ENCODE measurements around the gene TENT5C. TPM values are rescaled to one million over a fixed set of nuclear protein-coding genes. Genes with fewer than 3 reads are reported as not detected.

Gene TENT5C
- polyA plus RNA-seq, 5 donors = 11.7 to 23.0 (median 15.7) TPM

DNA sequence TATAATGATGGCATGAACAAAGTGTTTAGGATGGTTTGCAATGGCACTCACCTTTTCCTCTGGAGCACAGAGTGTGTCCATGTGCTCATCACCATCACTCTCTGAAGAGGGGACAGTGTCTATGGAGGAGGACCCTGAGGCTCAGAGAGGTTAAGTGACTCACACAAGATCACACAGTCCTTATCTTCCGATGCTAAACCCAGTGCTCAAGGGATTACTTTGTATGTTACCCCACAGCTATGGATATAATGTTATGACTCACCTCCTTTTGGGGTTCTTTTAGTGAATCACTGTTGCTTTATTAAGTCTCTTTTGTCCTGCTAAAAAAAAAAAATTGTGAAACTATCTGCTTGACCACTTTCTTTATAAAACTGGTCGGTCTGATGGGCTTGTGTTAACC lies 67.6 kb downstream of the TENT5C start:
- DNase-seq = no peak

DNA sequence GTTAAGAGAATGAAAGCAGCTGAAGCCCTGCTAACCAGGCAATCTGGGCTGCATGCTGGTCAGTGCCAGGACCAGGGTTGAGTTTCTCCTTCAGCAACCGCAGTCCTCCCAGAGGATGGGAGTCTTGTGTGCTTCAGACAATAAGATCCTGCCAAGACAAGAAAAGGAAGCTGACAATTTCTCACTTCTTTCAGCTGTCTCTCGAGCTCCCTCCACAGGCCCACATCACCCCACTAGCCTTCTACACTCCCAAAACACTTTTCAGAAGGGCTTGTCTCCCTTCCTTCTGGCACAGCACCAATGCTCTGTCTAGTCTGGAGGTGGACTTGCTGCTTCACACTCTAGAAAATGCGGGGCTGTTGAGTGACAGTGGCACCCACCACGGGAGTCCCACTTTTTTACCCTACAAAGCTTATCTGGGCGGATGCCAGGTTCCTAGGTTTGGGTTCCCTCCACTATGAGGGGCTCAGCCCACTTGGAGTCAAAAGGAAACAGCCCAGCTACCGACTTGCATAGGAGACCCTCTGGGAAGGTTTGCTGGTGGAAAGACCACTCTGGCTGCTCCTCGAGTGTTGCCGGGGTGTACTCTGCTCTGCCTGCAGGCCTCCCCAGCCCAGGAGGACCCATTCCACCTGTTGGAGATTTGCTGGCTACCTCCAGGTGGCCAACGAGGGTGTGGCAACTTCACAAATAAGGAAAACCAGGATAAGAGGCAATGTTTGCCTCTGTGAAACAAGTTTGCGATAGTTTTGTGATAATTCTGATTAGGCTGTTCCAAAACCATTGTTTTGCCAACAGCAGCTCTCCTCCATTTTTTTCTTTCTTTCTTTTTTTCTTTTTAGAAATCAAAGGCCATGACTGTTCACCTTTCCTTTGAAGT lies 68.9 kb downstream of the TENT5C start:
- DNase-seq = no peak

DNA sequence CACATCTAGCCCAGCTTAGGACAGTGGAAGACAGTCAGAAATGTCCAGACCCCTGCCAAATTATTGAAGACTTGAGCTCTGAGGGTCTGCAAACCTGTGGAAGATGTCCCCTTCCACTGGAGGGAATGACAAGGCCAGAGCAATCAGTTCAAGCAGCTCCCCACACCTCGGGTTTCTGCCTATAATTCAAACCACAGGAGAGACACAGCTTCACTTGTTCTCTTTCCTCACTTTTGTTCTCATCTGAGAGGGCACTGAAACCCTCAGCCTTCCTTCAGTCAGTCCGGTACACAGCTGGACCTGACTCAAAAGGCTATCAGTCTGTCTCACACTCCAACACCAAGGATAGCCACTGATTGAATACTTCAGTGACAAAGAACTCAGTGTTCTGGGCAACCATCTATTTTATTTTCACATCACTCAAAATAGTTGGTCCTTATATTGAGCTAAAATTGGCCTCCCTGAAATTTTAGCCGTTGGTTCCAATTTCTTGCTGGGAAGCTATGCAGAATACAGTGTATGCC lies 70.1 kb downstream of the TENT5C start:
- no peak for DNase-seq

DNA sequence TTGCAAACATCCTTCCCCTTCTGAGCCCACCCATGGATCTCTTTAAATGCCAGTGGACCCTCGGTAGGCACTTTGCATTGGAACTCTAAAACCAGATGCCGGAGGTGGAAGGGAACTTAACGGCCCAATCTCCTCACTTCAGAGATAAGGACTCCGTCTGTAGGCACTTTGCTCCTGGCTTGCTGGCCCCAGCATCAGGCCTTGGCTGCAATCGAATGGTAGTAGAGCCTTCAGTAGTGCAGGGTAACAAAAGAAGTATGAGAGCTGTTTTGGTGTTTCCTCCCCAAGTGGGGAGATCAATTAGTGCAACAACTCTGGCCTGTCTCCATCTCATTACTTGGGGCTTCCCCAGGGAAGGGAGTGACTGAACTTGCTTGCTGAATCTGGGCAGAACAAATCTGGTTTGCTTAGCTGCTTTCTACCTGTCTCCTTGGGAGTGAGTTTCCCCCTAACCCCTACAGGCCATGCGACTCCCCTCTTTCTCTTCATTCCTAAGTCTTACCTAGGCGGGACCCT lies 70.8 kb downstream of the TENT5C start:
- no peak for DNase-seq

Other genes with a start within 250 kb of the TENT5C start
- gene MAN1A2, start 238.6 kb upstream of the TENT5C start, polyA plus RNA-seq (ENCODE audit: insufficient read depth in 1 of 5, insufficient read length in 5 of 5, low replicate concordance in 1 of 5) = 10 to 100 TPM; 21.7 to 36.0 (median 33.5) TPM